ENCODE measurements around the gene TM4SF5. TPM values are rescaled to one million over a fixed set of nuclear protein-coding genes. Genes with fewer than 3 reads are reported as not detected.
A peak's percentile ranks its signal among the peaks of the same experiment; 100 is the strongest.

The TM4SF5 gene, protein sequence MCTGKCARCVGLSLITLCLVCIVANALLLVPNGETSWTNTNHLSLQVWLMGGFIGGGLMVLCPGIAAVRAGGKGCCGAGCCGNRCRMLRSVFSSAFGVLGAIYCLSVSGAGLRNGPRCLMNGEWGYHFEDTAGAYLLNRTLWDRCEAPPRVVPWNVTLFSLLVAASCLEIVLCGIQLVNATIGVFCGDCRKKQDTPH
- not detected for total RNA-seq
- long read RNA-seq, result 0 reads

DNA sequence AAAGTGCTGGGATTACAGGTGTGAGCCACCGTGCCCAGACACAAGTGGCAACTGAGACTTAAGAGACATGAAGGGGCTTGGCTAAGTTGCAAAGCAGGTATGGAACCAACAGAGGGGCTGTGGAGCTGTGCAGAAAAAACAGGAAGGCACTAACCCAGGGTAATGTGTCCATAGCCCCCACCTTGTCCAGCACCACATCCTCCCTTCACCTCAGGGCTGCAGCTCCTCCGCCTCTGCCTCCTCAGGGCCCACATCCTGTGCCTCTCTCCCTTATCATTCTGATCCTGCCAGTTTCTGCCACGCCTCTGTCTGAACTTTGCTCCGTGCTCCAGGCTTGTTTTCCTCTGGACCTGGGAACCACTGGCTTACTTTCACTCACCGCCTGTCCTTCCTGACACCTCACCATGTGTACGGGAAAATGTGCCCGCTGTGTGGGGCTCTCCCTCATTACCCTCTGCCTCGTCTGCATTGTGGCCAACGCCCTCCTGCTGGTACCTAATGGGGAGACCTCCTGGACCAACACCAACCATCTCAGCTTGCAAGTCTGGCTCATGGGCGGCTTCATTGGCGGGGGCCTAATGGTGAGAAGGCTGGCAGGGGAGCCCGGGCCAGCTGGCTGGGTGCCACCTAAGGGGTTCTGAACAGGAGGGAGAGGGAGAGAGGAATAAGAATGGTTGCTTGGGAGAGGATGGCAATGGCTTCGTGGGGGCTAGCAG, at the start of gene TM4SF5:
TM4SF5 (plus strand) TSS at position 368 of the 716 bp plus-strand sequence; CDS start at position 405, 37 bp downstream.
- DNase-seq, result no peak
- peak; percentile 27 for ATAC-seq (ENCODE audit: poor library complexity)
- intact Hi-C loops (cut with DNase I), result no loop called here

DNA sequence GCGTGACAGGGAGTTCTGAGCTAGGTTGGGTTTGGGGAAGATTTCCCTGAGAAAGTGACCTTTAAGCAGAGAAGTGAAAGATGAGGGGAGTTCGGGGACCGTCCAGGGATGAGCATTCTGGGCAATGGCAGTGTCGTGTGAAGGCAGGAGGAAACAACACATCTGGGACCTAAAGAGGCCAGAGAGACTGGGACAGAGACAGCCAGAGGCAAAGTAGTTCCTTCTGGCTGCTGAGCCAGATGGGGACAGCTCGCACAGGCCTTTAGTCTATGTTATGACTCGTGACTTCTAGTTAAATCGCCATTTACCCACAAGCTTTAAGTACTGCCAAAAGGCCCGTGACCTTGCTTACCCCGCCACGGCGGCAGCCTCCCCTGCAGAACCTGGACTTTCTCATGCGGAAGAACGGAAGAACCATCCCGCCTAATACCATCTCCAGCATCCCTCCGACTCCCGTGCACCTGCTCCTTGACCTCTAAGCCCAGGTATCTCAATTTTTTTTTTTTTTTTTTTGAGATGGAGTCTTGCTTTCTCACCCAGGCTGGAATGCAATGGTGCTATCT, 48.9 kb upstream of the TM4SF5 start:
- intact Hi-C loops (cut with DNase I), result no loop called here
- ATAC-seq (ENCODE audit: poor library complexity), result no peak

DNA sequence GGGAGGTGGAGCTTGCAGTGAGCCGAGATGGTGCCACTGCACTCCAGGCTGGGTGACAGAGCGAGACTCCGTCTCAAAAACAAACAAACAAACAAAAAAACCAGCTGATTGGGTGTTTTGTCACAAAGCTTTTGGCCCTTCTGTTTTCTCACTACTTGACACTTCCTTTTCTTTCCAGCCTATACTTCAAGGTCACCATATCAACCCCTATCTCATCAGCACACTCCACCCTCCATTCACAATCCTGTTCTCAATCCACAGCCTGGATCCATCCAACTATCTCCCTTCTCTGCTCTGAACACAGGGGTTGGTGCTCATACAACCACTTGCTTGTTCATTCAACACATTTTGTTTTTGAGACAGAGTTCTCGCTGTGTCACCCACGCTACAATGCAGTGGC, 47.0 kb upstream of the TM4SF5 start:
- ATAC-seq (ENCODE audit: poor library complexity) (no peak), DNase-seq (no peak)
- intact Hi-C loops (cut with DNase I), result no loop called here

More for the DNA sequence above, 48.9 kb upstream of the TM4SF5 start:
- no peak for DNase-seq

DNA sequence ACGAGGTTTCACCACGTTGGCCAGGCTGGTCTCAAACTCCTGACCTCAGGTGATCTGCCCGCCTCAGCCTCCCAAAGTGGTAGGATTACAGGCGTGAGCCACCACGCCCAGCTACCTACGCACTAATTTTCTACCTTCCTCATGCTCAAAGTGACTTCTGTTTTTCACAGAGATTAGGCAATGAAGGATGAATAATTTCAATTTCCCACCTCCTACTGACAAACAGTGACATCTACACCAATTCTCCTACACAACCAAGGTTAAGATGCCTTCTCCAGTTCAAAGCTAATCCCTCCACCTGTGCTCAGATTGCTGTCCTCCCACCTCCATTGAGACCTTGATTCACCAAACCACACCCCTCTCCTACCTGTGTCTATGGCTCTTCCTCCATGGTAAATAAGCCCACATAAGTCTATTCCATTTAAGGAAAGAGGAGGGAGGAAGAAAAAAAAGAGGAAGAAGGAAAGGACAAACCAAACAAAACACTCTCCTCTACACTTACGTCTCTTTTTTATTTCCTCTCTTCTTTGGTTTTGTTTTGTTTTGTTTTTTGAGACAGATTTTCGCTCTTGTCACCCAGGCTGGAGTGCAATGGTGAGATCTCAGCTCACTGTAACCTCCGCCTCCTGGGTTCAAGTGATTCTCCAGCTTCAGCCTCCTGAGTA, 45.9 kb upstream of the TM4SF5 start:
- no peak for DNase-seq
- intact Hi-C loops (cut with DNase I), result no loop called here

DNA sequence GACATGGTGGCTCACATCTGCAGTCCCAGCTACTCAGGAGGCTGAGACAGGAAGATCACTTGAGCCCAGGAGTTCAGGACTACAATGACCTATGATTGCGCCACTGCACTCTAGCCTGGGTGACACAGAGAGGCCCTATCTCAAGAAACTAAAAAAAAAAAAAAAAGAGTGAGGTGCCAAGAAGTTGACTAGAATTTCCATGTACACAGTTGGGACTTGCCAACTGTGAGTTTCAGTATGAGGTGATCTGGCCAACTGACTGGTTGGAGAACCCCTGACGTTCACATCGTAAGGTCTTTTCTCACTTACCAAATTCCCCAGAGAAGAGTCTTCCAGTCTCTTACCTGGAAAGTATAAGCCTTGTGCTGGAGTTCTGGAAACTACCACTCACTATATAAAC, 43.6 kb upstream of the TM4SF5 start:
- DNase-seq (no peak), ATAC-seq (ENCODE audit: poor library complexity) (no peak)
- intact Hi-C loops (cut with DNase I), result no loop called here

More for the DNA sequence above, 45.9 kb upstream of the TM4SF5 start:
- no peak for ATAC-seq (ENCODE audit: poor library complexity)

DNA sequence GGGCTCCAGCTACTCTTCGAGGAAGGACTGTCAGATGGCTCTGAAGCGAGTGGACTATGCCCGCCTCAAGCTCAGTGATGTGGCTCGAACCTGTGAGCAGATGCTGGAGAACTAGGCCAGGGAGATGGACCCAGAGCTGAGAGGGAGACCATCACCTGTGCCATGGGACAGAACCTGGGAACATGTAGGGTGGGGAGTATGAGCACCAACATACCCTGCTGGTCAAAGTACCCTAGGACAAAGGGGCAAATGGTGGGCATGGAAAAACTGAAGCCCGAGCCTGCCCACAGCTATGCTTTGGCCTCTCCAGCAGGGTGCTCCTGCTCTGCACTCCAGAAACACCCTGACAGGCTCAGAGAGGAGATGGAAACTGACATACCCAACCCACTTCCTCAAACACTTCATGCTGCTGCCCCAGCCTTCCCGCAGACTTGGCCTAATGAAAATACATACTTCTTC, 38.6 kb upstream of the TM4SF5 start:
- intact Hi-C loops (cut with DNase I), result loop anchor here (10.0 kb wide), 2 partner anchors 52 to 152 kb away; partner anchors contain the start of genes GLTPD2 and VMO1
- no peak for ATAC-seq (ENCODE audit: poor library complexity)
- DNase-seq, result no peak

DNA sequence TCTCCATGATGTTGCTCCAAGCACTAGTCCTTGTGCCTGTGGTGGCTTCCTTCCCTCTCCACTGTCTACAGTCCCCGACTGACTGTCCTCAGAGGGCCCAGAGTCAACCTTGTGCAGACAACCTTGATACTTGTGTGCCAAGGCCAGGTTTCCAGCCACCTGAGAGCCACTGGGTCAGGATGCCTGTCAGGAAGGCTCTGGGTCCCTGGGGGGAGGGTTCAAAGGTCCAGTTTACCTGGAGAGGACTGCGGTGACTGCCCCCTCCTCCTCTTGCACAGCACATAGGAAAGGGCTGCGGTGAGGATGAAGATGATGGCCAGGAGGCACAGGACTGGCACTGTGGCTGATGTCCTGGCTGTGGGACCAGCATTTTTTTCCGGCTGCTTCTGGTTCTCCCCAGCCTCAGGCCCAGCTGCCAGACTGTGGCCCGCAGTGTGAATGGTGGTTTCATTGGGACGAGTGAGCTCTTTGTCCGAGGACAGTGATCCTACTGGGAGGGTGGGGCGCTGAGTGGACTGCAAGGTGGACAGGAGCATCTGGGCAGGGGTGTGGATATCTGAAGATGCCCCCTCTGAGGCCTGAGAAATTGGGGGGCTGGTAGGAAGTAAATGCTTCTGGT, 36.7 kb upstream of the TM4SF5 start:
- DNase-seq, result no peak
- no peak for ATAC-seq (ENCODE audit: poor library complexity)
- intact Hi-C loops (cut with DNase I), result loop anchor here (10.0 kb wide), 2 partner anchors 50 to 150 kb away; partner anchors contain the start of genes GLTPD2 and VMO1

DNA sequence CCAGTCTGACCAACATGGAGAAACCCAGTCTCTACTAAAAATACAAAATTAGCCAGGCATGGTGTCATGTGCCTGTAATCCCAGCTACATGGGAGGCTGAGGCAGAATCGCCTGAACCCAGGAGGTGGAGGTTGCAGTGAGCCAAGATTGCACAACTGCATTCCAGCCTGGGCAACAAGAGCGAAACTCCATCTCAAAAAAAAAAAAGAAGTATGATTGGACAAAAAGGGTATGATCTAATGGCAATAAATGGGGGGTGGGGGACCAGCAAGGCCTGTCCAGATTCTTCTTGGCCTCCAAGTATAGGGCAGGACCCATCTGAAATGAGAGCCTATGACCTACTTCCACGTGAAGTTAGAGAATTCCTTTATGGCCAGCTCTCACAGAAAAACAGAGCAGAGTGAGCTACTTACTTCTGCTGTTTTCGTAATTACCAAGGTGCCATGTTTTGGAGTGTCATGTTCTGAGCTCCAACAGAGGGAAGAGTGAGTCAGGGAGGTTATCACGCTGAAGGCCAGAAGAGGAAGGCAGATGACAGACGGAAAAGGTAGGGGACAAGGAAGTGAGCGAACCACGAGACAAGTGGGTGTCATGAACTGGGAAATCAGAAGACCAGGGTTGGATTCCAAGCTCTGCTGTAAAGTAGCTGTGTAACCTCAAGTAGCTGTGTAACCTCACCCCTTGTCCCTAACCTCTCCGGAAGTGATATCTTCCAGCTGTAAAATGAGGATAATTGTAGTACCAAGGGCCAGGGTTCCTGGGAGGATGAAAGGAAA, 35.6 kb upstream of the TM4SF5 start:
- intact Hi-C loops (cut with DNase I), result loop anchor here (10.0 kb wide), 2 partner anchors 49 to 149 kb away; partner anchors contain the start of genes GLTPD2 and VMO1
- DNase-seq, result no peak
- ATAC-seq (ENCODE audit: poor library complexity), result no peak

DNA sequence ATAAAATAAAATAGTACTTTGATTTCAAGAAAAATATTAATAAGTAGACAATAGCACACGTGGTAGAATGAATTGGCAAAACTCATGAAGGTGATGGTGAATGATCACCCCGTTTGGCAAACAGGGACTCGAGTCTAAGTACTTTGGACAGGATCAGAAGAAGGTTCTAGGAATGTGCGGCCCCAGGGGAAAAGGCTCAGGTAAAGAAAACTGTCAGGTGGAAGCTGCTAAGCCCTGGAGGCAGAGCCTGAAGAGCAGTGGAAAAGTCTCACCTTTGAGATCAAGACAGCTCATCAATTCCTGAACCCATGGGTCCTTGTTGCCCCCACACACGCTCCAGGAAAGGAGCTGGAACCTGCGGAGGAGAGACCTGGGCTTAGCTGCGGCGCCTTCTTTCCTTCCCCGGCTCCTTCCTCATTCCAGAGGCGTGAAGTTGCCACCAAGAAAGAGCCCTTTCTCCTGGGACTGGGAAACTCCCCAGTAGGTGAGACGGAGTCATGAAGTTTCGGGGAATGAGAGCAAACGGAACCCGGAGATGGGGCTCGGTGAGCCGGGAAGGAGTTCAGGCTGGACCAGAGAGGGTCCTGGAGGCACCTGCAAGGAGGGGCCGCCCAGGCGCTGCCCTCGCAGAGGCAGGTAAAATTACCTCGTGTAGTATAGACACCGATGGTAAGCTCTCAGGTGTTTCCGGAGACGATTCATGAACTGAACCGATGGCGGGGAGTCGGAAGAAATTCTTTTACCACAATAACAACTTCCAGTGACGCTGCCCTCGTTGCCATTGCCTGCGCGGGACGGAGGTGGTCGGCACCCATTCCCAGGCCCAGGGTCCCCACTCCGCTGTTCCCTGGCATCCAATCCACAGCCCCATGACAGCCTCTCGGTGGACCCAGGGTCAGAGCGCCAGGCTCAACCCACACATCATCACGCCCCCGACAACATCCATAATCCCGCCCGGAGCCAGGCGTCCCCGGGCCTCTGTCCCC, 33.3 kb upstream of the TM4SF5 start:
- intact Hi-C loops (cut with DNase I), result loop anchor here (10.0 kb wide), 2 partner anchors 46 to 146 kb away; partner anchors contain the start of genes GLTPD2 and VMO1
- no peak for DNase-seq
- no peak for ATAC-seq (ENCODE audit: poor library complexity)

DNA sequence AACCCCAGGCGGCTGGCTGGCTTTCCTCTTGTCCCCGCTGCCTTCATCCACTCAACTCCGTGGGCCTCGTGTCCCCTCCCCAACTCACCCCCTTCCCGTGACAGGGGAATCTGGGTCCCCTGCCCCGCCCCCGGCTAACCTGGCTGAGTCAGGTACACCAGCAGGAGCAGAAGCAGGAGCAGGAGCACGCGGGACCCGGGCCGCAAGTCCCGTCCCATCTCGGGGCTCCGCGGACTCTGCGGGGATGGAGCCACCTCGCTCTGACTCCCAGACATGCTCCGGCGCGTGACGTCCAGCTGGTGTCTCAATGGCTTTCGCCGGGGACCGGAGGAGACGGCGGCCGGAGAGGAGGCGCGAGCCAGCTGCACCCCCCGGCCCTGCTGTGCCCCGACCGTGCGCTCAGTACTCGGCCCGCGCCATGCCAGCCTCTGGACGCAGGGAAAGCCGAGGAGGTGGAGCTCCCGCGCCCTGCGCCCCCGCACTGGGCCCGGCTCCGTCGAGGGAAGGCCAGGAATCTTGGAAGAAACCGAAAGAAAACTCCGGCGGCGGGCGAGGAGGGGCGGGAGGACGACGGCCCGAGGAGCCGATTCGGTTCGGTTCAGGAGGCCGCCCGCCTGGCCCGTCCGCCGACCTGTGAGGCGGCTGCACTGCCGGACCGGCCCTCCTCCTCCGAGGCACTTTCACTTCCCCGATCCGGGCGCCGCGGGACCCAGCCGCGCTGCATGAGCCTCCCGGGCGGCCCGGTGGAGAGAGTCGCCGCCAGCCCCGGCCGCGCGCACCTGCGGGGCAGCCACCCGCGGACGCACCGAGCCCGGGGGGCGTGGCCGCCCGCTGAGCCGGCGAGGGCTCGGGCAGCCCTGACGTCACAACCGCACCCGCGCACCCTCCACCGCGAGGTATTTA, 32.3 kb upstream of the TM4SF5 start, which contains the start of the genes CXCL16 and ZMYND15:
CXCL16 (minus strand) TSS at position 807 of the 903 bp plus-strand sequence; CDS start at position 218, 589 bp downstream.
ZMYND15 (plus strand) TSS at position 712 of the 903 bp plus-strand sequence. CDS start 716 bp downstream, outside the sequence.
- intact Hi-C loops (cut with DNase I), result loop anchor here (10.0 kb wide), 2 partner anchors 45 to 145 kb away; partner anchors contain the start of genes GLTPD2 and VMO1
- ATAC-seq (ENCODE audit: poor library complexity), result peak; percentile 78
- peak; percentile 78 for DNase-seq

DNA sequence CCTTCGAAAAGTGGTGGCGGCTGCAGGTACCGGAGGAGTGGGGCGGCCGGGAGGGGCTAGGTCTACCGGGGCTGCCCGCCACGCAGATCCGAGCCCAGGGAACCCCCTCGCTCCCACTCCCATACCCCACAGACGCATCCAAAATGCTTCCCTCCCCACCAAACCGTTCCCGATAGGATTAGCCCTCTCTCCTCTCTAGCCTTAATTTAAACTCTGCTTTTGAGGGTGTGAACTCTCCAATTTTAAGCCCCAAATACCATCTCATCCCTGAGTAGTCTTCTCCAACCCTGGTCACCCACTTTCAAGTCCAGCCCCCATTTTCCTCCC, 31.7 kb upstream of the TM4SF5 start:
- ATAC-seq (ENCODE audit: poor library complexity) (no peak), DNase-seq (no peak)
- intact Hi-C loops (cut with DNase I), result no loop called here

DNA sequence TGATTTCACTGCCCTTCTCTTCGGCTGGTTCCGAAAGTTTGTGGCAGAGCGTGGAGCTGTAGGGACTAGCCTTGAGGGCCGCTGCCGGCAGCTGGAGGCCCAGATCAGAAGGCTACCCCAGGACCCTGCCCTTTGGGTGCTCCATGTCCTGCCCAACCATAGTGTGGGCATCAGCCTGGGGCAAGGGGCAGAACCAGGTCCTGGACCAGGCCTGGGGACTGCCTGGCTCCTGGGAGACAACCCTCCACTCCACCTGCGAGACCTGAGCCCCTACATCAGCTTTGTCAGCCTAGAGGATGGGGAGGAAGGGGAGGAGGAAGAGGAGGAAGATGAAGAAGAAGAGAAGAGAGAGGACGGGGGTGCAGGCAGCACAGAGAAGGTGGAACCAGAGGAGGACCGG, 31.1 kb upstream of the TM4SF5 start:
- DNase-seq (no peak), ATAC-seq (ENCODE audit: poor library complexity) (no peak)
- intact Hi-C loops (cut with DNase I), result no loop called here

DNA sequence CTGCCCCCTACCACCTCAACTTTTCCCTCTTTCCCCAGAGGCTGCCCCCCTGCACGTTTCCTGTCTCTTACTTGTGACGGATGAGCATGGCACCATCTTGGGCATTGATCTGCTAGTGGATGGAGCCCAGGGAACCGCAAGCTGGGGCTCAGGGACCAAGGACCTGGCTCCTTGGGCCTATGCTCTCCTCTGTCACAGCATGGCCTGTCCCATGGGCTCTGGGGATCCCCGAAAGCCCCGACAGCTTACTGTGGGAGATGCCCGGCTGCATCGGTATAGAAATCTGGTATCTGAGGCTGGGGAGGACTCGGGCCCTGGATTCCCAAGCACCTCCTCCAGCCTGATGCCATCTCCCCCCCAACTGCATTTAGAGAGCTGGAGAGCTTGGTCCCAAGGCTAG, 30.1 kb upstream of the TM4SF5 start:
- intact Hi-C loops (cut with DNase I), result no loop called here
- ATAC-seq (ENCODE audit: poor library complexity), result no peak
- no peak for DNase-seq

DNA sequence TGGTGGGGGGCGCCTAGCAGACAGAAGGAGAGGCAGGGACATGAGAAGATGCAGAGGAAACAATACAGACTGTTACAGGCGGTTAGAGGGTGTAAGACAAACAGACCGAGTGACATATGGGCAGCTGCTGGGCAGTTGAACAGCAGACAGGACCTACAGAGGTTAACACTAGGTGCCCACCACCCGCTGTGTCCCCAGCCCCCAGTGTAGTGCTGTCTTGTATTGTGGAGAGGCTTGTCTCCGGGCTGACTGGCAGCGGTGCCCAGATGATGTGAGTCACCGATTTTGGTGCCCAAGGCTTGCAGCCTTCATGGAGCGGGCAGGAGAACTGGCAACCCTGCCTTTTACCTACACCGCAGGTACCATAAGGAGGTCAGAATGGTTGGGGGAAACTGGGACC, 29.6 kb upstream of the TM4SF5 start:
- no peak for ATAC-seq (ENCODE audit: poor library complexity)
- no peak for DNase-seq
- intact Hi-C loops (cut with DNase I), result no loop called here

DNA sequence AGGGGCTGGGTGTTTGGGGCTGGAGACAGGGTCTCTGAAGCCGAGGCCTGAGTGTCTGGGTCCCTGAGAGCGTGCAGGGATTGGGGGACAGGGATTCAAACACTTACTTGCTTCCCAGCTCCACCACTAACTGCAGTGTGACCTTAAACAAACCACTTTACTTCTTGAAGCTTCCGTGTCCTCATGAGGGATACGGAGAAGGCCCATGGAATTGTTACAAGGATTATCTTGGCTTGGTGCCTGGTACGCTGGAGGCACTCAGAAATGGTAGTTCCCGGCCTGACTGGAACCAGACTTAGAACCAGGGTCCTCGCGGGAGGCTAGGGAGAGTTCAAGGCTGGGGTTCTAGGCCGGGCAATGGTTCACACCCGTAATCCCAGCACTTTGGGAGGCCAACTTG, 29.1 kb upstream of the TM4SF5 start:
- DNase-seq (no peak), ATAC-seq (ENCODE audit: poor library complexity) (no peak)
- intact Hi-C loops (cut with DNase I), result no loop called here

DNA sequence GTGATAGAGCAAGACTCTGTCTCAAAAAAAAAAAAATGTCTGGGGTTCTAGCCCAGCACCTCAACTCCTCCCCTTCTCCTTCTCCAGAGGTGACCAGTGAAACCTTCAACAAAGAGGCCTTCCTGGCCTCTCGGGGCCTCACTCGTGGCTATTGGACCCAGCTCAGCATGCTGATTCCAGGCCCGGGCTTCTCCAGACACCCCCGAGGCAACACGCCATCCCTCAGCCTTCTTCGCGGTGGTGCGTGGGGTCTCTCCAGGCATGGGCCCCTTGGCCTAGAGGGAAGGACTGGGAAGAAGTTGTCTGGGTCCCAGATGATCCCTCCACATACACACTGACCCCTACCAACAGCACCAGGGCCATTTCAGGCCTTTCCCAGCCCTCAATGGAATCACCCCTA, 28.5 kb upstream of the TM4SF5 start:
- DNase-seq, result no peak
- ATAC-seq (ENCODE audit: poor library complexity), result no peak
- intact Hi-C loops (cut with DNase I), result no loop called here
